KOPT-K1 (cell line): Measurements from ENCODE around the gene ATP6V1G3.
"Not testable (repeated sequence)": the region's sequence is repeated elsewhere in the genome, so short reads cannot be mapped to it uniquely, and the experiment has no call there.

ENCODE experiments used
- H3K27ac ChIP-seq: fragments of 200-600 bp; sonication (generic); 2 replicates; pipeline ENCODE4 v1.5.1; 2016; ENCODE audit warnings: antibody characterized with exemption, mild to moderate bottlenecking, low read depth, low read length; ENCODE audit not compliant: poor library complexity, severe bottlenecking
- H3K36me3 ChIP-seq: fragments of 200-600 bp; sonication (generic); 2 replicates; pipeline ENCODE4 v1.5.1; 2017; ENCODE audit warnings: antibody characterized with exemption, mild to moderate bottlenecking, low read length, moderate library complexity; ENCODE audit not compliant: insufficient read depth
- H3K9me3 ChIP-seq: fragments of 200-600 bp; sonication (generic); 2 replicates; pipeline ENCODE4 v1.5.1; 2017; ENCODE audit warnings: antibody characterized with exemption, low read length, mild to moderate bottlenecking; ENCODE audit not compliant: insufficient read depth, poor library complexity, severe bottlenecking

Gene ATP6V1G3

DNA sequence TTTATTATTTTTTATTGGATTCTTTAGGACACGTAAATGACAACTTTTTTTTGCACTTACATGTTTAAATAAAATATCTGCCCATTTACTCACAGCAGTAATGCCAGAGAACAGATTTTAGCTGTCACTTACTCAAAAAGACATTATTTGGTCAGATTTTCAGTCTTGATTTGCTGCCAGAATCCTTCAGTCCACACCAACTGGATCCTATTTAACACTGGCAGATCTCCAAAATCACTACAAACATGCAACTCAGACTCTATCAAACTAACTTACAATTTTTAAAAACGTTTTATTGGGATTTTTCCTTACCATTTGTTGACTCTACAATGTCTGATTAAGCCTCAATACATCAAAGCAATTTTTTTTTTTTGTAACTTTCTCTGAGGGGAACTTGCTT is 11.1 kb downstream of the ATP6V1G3 start:
- H3K27ac ChIP-seq = no peak overlapping the region
- H3K36me3 ChIP-seq = no peaks in the 10 kb centered on the region

DNA sequence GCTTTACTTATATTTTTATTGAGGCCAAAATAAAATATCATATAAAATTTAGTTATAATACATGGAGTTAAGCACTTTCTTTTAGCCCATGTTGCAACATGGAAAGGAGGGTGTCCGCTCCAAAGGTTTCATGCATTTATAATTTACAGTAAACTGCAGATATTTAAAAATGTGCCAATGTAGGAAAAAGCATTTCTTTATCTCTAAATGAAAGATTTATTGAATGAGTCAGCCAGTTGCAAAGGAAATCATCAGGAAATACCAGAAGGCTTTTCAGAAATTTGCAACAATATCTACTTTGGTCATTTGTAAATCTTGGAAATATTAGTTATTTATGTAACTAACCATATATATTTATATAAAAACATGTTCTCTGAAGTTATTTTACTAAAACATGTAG is 12.1 kb downstream of the ATP6V1G3 start:
- no peak overlapping the region for H3K27ac ChIP-seq
- no peaks in the 10 kb centered on the region for H3K36me3 ChIP-seq
- no peaks in the 10 kb centered on the region for H3K9me3 ChIP-seq

More for the DNA sequence above, 11.1 kb downstream of the ATP6V1G3 start:
- H3K9me3 ChIP-seq = no peaks in the 10 kb centered on the region

DNA sequence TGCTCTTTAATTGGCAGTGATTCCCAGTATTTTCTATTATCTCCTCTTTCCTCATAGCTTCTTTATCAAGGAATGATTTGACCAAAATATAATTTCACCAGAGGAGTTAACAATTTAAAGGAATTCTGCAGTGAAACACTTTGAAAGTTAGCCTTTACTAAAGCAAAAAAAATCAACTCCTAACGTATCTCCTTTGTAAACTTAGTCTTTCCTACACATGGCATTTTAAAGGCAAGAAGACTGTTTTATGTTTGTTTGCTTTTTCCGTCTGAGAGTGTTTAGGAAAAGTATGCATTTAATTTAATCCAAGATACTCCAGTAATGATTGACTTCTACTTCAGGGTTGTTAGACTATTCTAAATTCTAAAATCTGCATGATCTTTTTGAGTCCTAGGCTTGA is 15.9 kb downstream of the ATP6V1G3 start:
- H3K27ac ChIP-seq = peak overlapping the region; percentile 96
- no peaks in the 10 kb centered on the region for H3K36me3 ChIP-seq
- no peaks in the 10 kb centered on the region for H3K9me3 ChIP-seq

DNA sequence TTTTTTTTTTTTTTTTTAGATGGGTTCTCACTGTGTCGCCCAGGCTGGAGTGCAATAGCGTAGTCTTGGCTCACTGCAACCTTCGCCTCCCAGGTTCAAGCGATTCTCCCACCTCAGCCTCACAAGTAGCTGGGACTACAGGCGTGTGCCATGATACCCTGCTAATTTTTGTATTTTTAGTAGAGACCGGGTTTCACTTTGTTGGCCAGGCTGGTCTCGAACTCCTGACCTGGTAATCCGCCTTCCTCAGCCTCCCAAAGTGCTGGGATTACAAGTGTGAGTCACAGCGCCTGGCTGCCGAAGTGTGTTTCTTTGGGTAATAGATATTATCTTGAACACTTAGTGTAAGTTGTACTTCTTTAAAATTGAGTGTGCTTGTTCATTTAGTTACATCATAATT is 16.4 kb downstream of the ATP6V1G3 start:
- H3K27ac ChIP-seq = peak overlapping the region; percentile 96
- not testable (repeated sequence) for H3K36me3 ChIP-seq, H3K9me3 ChIP-seq

DNA sequence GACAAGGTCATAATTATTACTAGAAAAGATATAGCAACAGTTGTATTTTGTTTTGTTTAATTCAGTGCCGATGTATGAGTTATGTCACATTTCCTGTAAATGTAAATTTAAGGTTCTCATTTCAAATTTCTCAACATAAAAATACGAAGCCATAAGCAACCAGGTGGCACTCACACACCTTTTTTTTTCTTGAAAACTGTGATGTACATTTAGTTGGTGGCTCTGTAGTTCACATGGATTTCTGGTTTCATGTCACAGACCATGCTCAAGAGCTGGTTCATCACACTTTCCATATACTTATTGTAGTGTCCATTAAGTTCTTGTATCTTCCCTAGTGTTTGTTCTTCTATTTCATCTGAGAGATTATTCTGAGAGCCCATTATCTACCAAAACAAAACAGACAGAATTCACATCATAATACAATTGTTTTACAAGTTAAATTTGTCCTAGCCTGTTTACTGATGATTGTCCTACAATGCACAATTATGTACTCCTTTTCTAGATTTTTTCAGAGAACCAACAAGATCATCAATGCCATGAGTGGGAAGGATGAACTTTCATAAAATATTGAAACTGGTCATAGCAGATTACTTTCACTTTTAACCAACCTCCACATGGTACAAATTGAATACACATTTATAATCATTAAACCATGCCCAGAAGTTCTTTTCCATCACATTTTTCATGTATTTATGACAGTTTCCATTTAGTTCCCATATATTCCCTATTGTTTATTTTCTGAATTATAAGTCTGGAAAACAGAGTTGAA is 17.1 kb downstream of the ATP6V1G3 start:
- no peaks in the 10 kb centered on the region for H3K36me3 ChIP-seq
- peak overlapping the region; percentile 96 for H3K27ac ChIP-seq

DNA sequence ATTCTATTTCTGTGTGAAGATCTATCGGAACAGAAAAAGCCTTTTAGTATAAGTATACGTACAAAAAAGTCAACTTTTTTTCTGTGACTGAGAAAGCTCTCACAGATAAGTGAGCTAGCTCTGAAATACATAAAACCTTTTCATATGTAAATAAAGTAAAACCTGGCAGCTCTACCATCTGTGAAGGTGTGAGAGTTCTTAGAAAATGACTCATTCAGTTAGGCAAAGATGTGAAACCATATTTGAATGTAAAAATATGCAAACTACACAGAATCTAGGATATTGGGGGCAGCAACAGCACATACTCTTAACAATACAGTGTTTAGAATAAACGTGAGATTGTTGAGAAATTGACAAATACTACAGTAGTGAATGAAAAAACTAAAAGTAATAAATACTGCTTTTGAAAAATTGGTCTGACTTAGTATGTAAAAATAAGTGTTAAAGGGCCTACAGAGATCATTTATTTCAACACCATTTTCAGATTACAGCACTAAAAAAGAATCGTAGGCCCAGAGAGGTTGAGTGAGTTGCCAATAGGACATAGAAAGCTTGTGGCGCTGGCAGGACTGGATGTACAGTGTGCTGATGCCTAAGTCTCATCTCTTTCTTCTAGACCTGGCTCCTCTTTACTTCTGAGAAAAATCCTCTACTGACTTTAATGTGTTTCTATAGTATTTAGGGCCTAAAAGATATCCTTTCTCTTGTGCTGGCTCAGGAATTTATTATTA is 19.8 kb downstream of the ATP6V1G3 start:
- Histone ChIP-seq H3K9me3 (no peaks in the 10 kb centered on the region), H3K27ac (peak overlapping the region; percentile 96), H3K36me3 (no peaks in the 10 kb centered on the region)

More for the DNA sequence above, 17.1 kb downstream of the ATP6V1G3 start:
- H3K9me3 ChIP-seq = no peaks in the 10 kb centered on the region

DNA sequence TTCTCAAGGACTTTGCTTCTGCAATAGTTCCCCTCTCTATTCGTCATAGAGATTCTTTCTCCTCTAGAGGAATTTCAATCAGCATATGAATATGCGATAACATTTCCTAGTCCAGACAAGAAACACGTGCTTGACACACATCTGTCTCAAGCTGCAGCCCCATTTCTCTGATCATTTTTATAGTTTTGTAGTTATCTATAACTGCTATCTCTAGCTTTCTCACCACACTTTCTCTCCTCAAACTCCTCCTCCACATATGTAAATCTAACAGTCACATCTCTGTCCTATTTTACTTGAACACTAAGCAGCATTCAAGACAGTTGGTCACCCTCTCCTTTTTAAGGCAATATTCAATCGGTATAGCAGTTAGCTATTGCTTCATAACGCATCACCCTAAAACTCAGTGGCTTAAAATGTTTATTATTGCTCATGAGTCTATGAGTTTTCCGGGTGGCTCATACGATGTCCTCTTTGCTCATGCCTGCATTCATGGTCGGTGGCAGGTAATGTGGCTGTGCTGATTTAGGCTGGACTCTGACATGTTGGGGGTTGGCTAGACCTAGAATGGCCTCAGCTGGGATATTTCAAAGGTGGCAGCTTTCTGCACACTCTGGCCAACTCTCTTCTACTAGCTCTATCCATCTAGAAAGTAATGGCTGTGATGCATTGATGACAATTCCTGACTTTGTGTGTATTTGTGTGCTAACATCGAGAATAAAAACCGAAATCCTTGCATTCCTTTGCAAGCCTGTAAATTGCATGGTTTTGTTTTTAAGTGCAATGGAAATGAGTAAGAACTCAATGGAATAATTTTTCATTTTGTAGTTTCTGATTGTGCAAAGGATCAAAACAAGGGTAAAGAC is 20.6 kb downstream of the ATP6V1G3 start:
- peaks cover 6% of the 10 kb centered on the region for H3K36me3 ChIP-seq
- H3K27ac ChIP-seq = peak overlapping the region; percentile 96

DNA sequence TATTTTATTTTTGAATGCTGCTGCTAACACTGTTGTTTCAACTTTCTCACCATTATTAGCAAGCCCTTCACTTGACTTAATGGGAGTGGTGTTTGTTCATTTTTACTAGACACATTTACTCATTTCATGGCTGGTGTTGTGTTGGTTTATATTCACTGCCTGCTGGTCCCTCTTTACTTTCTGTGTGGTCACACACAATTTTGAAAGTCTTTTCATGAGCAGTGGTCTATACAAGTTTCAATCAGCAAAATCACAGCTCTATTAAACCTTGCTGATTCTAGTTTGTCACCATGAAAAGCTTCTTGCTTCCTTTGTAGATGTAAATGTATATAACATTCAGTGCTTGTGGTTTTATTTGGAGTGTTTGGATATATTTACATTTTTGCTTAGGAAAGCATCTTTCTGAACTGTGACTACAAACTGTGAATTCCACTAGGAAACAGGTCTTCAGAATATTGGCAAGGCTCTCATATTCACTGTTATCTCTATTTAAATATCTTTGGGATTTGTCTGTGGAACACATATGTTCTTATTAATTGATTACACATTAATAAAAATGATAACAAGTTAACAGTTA is 22.8 kb downstream of the ATP6V1G3 start:
- Histone ChIP-seq H3K36me3 (peaks cover 26% of the 10 kb centered on the region), H3K27ac (peak overlapping the region; percentile 96), H3K9me3 (peaks cover 24% of the 10 kb centered on the region)

More for the DNA sequence above, 20.6 kb downstream of the ATP6V1G3 start:
- H3K9me3 ChIP-seq = peaks cover 2% of the 10 kb centered on the region

DNA sequence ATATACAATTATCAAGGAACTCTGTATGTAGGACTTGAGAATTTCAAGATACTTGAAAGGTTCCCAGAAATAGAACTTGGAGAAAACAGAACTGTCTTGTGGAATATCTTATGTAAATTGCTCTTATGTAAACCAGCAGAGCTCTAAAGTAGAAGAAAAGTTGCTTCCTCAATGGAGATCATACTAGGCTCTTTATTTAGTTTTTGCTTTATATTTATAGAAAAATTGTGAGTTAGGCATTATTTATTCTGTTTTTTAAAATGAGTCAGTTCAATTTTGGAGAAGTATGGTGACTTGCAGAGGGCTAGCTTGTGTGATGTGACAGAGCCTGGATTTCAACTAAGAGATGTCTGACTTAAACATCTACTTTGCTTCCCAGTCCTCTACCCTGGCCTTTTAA is 40.4 kb downstream of the ATP6V1G3 start:
- Histone ChIP-seq H3K9me3 (peaks cover 43% of the 10 kb centered on the region), H3K36me3 (peaks cover 6% of the 10 kb centered on the region), H3K27ac (no peak overlapping the region)

DNA sequence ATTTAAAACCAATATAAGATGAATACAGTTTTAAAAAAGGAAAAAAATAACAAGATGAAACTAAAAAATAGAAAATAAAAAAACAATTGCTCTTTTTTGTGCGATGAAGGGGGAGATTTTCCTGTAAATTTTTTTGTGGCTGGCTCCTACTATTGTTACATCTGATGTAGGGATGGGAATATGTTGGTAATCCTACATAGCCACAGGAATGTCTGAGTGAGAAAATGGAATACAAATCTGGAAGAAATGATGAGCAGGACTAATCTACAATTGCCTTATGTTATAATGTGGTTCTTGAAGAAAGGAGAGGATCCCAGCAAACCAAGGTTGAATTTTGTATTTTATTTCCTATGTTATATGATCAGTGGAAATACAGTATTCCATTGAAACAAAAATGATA is 40.9 kb downstream of the ATP6V1G3 start:
- peaks cover 11% of the 10 kb centered on the region for H3K36me3 ChIP-seq
- peaks cover 38% of the 10 kb centered on the region for H3K9me3 ChIP-seq
- no peak overlapping the region for H3K27ac ChIP-seq

DNA sequence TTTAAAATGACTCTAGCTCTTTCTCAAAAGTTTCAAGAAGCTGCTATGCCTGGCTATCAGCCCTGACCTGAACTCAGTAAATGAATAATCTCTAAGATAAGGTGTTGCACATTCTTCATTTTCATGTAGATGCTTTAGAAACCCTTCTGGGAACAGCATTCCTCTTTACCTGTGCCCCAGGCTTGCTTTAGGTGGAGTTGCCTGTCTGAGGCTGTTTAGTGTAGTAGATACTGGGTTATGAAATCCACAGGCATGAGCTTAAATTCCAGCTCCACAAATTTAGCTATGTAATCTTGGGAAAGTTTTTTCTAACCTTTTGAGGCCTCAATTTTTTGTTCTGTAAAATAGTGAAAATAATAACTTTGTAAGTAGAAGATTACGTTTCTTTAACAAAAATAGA is 41.6 kb downstream of the ATP6V1G3 start:
- Histone ChIP-seq H3K27ac (no peak overlapping the region), H3K36me3 (peaks cover 12% of the 10 kb centered on the region), H3K9me3 (peaks cover 31% of the 10 kb centered on the region)

DNA sequence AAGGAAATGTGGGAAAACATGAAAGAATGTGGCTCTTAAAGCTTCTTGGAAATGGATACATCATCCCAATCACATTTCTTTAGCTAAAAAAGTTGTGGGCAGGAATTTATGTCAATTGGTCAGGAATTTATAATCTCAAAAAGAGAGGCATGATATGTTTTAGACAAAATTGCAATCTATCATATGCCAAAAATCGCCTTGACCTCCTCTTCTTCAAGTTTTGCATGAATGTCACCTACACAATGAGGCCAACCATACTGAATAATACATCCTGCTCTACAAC is 42.4 kb downstream of the ATP6V1G3 start:
- Histone ChIP-seq H3K9me3 (peaks cover 23% of the 10 kb centered on the region), H3K27ac (no peak overlapping the region), H3K36me3 (peaks cover 12% of the 10 kb centered on the region)

DNA sequence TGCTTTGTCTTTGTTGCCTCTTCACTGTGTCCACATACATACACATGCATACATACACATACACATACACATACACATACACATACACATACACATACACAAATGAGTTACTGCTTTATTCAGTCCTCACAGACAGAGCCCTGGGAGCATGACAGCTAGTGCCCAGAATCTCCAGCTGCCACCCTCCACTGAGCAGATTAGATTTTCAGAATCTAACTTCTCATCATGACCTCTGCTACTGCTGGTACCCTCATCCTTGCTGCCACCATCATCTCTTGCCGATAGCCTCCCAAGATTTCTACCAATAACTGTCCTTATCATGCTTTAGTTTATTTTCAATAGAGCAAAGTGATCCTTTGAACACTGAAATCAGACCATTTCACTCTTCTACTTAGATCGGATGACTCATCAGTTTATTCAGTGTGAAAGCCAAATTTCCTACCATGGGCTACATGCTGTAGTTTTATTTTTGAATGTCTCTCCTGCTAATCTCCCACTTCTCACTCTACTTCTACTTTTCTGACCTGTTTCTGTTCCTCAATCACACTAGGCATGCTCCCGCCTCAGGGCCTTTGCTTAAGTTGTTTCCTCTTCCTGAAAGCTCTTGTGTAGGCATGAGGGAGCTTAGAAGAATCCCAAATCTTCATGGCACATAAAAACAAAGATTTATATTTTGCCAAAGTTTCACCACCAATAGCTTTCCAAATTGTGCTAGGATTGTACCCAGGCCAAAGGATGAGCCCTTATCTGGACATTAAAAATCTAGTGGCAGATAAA is 43.0 kb downstream of the ATP6V1G3 start:
- Histone ChIP-seq H3K27ac (no peak overlapping the region), H3K36me3 (peaks cover 12% of the 10 kb centered on the region), H3K9me3 (peaks cover 18% of the 10 kb centered on the region)
